Transverse colon (tissue), 3 donors: ENCODE measurements around the gene ZNF530.

ENCODE experiments used
- POLR2A ChIP-seq: fragments of 450-650 bp; IDR thresholded peaks from one replicate; pipeline ENCODE4 v1.6.1; 2016; ENCODE audit warnings: antibody characterized with exemption, mild to moderate bottlenecking, moderate library complexity
- TF ChIP-seq, protein P1 (sequence below), 5 experiments: fragments of 200-600 bp in 3 of 5; fragments of 450-650 bp in 2 of 5; sonication (generic) in 3 of 5; IDR thresholded peaks; 1 replicate in 2 of 5; 2 replicates in 3 of 5; pipeline ENCODE4 v1.5.1; 2016 to 2017; ENCODE audit warnings: antibody characterized with exemption in 5 of 5, inconsistent platforms in 3 of 5, mild to moderate bottlenecking in 2 of 5, moderate library complexity in 1 of 5

- TF ChIP-seq POLR2A = no peak
- TF ChIP-seq, protein P1, sequence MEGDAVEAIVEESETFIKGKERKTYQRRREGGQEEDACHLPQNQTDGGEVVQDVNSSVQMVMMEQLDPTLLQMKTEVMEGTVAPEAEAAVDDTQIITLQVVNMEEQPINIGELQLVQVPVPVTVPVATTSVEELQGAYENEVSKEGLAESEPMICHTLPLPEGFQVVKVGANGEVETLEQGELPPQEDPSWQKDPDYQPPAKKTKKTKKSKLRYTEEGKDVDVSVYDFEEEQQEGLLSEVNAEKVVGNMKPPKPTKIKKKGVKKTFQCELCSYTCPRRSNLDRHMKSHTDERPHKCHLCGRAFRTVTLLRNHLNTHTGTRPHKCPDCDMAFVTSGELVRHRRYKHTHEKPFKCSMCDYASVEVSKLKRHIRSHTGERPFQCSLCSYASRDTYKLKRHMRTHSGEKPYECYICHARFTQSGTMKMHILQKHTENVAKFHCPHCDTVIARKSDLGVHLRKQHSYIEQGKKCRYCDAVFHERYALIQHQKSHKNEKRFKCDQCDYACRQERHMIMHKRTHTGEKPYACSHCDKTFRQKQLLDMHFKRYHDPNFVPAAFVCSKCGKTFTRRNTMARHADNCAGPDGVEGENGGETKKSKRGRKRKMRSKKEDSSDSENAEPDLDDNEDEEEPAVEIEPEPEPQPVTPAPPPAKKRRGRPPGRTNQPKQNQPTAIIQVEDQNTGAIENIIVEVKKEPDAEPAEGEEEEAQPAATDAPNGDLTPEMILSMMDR (IDR thresholded peaks at IDR 0.05) = no peak
Observed at GRCh38 chr19:57641715-57642234, 42.1 kb downstream of the ZNF530 start.
